Activated CD8-positive, alpha-beta memory T cell treated with anti-CD3 and anti-CD28 coated beads, Interleukin-2, amount 50 U/mL, for 1 hour (primary cell): ENCODE measurements around the gene RAD51B.

ENCODE experiments used
- DNase-seq: peaks from one replicate; pipeline ENCODE4 v3.0.0-alpha.2; 2020; ENCODE audit errors: extremely low read depth

The RAD51B gene

DNA sequence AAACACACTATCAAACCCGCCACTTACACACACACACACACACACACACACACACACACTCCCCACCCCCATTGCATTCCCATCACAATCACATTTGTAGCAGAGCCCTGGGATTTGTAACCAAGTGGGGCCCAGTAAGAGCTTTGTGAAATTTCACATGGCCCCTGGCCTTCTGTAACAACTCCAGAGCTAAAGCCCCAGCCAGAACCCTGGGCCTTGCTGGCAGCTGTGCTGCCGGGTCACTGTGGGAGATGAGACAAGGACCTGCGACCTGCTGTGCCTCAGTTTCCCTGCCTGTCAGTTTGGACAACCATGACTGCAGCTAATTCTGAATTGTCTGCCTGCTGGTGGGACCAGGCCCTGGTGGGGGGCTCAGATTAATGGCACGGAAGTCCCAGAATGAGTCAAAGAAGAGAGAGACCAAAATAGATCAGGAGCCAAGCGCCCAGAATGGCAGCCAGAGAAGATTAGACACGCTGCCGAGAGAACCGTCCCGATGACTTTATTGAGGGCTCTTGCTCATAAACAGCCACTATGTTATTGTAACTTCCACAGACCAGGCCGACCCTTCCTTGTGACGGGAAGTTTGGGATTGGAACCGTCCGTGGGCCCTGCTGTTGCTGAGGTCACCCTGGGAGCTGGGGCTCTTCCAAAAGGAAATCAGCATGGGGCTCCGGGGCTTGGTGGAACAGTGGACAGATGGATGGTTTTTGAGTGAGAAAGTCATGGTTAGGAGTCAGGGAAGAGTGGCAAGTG is 850.2 kb downstream of the RAD51B start:
- DNase-seq: no peak

DNA sequence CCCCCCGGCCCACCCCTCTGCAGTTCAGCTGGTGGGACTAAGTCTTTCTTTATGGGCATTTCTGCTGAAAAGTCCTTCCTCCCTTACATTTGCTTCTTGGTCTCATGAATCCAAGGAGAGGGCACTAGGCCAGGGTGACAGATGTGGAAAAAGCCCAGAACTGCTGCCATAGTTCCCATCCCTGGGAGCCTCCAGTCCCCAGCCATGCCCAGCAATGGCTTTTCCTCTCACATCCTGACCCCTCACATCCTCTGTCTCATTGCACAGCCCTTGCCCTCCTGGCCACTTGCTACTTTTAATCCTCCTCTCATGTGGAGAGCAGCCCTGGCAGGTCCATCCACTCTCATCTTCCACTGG is 850.8 kb downstream of the RAD51B start:
- no peak for DNase-seq

DNA sequence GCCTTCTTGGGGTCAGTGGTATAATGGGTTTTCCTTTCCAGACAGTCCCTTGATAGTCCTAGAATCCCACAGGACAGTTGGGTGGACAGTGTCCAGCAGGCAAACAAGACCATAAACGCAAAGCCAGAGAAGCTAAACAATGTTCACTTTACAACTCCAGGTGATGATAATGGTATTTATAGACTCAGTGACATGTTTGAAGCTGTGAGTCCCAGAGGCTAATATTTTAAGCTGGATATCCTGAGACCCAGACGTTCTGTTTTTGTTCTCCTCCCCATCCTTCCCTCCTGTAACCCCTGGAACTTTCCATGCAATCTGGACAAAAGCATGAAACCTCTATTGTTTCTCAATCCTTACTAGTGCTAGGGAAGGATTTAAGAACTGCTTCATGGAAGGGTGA is 852.3 kb downstream of the RAD51B start:
- DNase-seq: no peak

DNA sequence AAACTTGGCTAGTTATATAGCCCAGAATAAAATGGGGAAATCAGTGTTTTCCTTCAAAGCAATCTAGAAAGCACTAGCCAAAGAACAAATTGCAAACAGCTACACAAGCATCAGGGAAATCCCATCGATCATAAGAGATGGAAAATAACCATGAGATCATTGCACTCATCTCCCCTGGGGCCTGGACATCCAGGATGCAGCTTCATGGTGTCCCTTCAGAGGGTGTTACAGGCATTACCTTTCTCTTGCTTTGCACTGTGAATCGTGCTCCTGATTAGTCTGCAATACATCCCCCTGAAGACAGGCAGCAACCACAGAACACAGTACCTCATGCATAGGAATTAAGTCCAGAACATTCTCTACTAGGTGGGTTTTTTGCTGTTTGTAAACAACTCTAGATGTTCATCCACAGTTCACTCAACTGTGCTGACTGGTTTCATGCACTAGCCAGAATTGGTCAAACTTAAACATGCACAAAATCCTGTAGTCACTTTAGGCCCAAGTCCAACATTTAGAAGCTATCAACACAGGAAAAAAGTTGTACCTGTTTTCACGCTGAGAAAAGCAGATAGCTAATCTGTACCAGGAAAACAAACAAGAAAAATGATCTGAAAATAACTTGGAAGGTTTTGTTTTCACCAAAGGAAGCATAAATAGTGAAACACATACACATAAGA is 853.2 kb downstream of the RAD51B start:
- DNase-seq: no peak

DNA sequence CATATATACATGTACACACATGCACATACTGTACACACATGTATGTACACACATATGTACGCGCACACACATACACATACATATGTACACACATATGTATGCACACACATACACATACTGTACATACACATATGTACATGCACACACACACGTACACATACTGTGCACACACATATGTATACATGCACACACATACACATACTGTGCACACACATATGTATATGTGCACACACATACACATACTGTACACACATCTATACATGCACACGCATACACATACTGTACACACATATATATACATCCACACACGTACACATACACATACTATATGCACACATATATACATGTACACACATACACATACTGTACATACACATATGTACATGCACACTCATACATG is 853.9 kb downstream of the RAD51B start:
- no peak for DNase-seq

DNA sequence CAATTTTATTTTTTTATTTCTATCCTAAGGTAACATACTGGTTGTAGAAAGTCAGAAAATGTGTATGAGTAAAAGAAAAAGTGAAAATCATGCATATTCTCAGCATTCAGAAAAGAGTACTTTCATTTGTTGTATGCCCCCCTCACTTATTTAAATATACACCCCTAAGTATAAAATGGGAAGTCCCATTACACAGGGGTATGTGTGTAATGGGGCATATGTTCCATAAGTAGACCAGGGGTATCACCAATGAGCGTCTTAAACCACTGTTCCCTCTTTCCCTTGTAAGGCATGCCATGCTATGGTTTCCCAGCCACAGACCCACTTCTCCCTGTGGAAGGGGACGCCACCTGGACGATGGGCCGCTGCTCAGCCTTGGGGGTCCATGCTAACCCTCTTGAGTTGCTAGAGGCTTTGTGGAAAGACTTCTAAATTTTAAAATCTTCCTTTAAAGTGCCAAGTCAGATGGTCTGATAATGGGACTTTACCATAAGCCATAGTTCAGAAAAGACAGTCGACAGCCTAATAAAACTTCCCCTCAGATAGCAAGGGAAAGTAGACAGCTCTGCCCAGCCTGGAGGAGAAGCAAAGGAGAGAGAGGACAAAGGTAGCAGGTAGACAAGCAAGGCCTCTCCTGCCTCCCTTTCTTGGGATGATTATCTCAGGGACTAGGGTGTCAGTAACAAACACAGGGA is 855.1 kb downstream of the RAD51B start:
- no peak for DNase-seq

DNA sequence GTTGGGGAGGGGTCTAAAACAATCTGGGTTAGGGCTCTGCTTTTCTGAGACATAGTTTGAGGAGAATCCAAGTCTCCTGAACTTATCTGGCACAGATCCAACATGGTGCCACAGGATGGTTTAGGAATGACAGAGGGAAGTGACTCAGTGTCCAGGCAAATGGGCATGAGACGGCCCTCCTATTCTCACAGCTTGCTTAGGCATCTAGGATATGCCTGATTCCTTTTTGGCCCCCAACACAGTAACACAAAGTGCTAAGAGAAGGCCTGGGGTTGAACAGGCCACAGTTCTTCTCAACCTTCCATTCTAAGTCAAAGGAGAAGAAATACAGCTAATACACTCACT is 855.6 kb downstream of the RAD51B start:
- DNase-seq: no peak

DNA sequence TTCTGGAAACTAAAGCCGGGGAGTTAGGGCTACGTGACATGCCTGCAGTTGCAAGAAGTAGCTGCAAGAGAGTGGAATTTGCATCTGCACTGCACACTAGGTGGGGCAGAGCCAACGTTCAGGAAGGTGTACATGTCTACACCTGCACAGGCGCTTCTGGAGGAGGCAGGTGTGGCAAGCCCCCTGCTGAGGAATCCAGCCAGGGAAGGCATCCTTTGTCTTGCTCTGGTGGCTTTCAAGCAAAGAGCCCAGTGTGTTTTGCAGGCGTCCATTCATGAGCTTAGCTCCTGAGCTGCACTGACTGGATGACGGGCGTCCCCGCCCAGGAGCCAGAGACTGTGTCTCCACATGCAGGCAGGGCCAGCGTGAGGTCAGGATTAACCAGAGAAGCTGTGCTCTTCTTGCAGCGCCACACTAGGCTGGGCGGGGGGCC is 856.9 kb downstream of the RAD51B start:
- DNase-seq: no peak

DNA sequence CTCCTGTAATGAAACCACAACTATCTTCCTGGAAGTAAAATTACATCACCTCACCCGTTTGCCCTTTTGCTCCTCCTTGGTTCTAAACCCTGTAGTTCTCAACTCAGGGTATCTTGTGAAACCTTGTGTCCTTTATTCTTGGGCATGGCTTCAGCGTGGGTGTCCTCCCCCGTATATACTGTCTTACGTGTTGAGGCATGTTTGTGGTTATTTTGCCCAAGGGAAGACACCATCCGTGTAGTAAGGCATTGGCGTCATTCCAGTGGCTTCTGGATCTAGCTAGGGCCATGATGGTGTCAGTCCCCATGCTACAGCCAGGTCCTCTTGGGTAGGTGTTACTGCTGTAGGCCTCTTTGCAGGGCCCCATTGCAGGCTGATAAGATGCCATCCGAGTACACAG is 857.9 kb downstream of the RAD51B start:
- DNase-seq: no peak

DNA sequence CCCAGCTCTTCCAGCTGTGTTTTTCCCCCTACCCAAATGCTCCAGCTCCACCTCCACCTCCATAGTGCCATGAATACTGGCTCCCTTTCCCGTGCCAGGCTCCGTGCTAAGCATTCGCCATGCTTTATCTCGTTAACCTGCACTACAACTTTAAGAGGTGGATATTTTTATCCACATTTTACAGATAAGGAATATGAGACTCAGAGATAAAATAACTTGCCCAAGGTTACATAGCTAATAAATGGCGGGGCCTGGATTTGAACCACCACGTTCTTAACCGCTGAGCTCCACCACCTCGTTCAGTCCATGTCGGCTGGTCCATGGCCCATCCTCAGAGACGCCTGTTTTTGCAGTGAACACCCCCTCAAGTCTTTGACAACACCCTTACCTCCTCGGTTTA is 858.3 kb downstream of the RAD51B start:
- DNase-seq: no peak

DNA sequence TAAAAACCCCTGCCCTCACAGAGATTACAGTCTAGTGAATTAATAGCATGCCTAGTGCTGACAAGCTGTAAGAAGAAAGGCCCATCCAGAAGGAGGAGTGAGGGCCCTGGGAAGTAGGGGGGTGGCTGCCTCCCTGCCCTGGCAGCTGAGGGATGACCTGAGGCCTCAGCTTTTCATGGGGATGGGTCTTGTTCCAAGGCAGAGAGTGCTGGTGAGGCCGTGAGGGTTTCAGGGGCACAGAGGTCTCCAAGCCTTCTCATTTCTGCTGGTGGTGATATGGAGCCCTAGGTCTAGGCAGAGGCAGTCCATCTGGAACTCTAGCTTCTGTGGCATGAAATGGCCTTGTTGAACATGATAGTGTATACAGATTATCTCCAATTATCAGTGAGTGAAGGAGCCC is 858.9 kb downstream of the RAD51B start:
- DNase-seq: no peak

DNA sequence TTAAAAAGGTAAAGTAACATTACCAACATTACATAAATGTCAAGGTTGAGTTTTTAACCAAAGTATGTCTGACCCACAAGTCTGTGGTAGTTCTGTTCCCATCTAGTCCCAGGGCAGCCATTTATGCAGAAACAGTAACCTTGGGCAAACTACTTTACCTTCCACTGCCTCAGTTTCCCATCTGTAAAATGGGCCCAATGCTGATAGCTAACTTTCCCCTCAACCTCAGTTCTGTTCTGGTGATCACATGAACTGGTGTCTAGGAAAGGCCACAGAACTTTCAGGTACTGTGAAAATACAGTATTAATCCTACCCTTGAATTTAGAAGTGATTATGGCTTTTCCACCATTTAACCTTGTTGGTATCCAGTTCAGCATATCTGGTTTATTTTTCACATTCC is 859.7 kb downstream of the RAD51B start:
- DNase-seq: no peak

DNA sequence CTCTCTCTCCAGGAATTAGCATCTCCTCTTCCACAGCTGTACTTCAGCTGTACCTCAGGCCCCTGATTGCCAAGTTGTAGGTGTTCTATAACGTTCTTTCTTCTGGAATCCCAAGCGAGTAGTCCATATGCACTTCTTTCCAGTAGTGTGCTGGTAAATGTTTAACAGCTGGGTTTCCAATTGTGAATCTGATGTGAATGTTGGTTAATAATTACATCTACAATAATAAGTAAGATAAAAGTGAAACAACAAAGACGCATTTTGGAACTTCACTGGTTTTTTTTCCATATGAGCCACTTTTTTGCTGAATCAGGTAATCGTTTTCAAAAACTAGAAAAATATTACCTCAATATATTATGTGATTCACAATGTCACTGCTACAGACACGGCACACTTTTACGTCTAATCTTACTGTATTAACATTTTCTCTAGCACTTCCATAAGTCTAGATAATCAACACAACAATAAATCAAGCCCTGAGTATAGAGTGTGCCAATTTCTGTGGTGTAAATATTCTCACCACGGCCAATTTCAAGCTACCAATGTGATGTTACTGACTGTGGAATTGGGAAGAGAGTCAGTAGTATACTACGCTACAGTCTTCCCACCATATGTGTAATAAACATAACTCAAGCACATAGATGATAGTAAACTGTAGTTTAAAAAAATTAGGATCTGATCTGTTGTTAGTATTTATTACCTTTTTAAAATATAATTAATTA is 860.3 kb downstream of the RAD51B start:
- DNase-seq: no peak

DNA sequence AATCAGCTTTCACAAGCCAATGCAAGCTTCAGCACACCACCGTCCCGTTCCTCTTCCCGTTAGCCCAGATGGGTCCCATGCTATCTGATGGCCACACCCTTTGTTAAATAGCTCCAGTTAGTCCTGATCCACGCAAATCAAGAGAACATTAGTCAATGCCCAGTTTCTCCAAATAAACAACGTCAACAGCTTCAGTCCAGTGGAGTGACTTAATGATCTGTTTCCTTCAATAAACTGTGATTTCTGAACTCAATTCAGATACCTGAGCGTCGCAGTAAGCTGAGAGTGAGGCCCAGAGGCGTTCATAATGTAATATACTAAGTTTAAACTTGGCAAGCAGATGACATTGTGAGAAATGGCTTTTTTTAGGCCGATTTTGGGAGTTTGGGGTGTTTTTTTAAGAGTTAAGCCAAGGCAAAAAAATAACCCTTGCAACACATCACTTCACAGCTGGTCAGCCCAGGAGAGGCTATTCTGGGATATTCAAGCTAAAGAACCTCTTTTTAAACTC is 861.0 kb downstream of the RAD51B start:
- DNase-seq: no peak

DNA sequence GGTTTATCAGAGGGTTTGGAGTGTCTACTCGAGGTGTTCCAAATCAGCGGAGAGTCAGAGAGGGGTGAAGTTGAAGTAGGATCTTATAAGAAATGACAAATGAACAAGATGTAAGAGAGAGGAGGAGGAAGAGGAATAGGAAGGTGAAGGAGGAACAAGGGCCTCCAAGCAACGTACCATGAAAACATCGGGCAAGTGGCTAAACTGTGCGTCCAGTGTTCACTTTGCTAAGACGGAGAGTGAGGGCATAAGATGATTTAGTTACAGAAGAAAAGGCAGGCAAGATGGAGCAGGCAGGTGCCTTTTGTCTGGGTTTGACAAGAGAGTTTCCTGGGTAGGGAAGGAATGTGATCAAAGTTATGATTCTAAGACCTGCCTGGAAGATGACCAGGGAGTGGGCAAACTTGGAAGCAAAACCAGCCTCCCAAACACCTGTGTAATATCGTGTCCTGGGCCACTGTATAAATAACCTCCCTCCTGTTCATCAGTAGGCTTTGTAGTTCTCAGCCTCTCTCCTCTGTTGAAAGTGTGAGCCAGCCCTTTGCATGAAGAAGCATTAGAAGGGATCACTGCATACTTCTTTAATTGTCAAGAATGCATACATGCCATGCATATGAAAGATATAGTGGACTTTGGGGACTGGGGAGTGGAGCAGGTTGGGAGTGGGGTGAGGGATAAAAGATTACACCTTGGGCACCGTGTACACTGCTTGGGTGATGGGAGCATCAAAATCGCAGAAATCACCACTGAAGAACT is 861.9 kb downstream of the RAD51B start:
- no peak for DNase-seq

DNA sequence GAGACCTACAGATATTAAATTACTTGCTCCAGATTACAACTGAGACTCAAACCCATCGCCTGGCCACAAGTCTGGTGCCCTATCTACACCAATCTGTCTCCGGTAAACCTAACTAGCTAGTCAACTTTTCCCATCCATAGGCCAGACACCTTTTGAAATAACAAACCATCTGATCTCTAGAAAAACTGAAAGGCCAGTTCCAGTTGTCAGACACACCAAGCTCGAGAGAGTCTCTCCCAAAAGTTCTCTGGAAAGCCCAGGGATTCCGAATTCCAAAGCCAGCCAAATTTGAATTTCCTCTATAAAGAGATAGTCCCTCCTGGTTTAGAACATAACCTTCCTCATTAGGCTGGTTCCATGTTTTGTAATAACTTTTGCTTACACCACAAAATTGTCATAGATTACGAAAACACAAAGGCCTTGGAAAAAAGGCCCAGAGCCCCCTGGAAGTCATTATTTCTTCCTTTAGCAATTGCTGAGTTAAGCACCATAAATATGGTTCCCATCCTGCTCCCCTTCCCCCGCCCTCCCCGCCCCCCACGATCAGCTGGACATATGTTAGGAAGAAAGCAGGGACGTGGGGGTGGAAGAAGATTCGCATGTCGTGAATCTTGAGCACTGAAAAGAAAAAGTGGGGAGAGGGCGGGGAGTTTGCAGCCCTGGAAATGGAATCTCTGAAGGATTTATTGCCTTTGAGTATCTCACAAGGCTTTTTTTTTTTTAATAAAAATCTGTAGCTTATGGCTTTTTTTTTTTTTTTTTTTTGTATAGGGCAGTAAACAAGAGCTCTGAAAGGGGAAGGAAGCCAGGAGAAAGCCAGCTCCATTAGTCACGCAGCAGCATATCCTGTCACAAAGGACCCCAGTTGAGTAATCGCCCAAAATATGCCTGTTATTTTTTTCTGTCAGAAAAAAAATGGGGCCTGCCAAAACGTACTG is 862.9 kb downstream of the RAD51B start:
- DNase-seq: peak; percentile 25

DNA sequence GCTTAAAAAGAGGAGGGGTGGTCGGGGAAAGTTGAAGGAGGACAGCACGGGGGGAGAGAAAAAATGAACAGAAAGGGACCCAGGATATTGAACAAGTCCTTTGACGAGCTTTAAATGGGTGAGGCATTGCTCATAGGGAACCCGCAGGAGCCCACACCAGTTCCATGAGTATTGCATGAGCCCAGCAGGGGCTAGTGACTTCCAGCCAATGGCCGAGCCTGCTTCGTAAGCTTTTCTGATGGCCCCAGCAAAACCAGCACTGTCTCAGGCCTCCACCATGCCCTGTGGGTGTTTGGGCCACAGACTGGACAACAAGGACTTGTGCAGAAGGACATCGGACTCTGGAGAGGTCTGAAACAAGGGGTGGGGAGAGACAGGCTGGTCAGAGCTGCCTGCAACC is 863.7 kb downstream of the RAD51B start:
- no peak for DNase-seq

DNA sequence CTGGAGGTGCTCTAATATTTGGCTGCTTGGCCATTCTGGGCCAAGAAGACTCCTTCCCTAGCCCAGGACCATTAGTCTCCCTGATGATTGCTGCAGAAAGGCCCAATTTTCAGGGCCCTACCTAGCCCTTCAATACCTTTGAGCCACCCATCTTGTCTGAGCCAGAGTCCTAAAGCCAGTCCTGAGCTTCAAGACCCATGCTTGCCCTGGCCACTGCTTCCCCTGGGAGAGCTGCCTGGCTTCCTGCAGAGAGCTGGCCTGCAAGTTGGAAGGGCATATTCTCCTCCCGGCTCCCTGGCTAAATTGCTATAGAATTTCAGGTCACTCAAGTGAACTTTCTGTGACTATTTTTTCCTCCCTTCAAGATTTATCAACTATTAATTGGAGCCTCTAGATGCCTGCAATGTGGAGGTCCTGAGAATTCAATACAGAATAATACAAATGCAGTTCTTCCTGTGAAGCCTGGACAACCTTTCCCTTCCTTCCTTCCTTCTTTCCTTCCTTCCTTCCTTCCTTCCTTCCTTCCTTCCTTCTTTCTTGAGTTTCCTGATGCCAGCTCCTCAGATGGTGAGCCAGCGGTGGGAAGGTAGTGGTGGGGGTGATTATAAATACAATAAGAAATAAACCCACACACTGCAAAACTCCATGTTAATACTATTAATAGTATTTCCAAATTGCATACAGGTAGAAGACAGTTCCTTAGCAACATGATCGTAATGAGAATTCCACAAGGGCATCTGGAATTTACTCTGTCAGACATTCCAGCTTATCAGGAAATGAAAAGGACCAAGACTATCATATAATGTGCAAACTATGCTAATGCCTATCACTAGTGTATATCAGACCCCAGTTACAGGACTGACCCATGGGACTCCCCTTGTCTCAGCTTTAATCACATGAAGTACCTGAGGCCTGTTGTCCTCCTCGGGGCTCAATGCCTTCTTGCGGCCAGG is 865.2 kb downstream of the RAD51B start:
- no peak for DNase-seq
